Activated CD4-positive, alpha-beta T cell treated with anti-CD3 and anti-CD28 coated beads, Interleukin-2, amount 50 U/mL, for 1 hour (primary cell): ENCODE data around the gene ATP5F1A.
"Not testable (repeated sequence)": the region's sequence is repeated elsewhere in the genome, so short reads cannot be mapped to it uniquely, and the experiment has no call there.

Source experiments
- DNase-seq: peaks from one replicate; pipeline ENCODE4 v3.0.0-alpha.2; 2020

ATP5F1A gene

GRCh38 chr18:46072959-46073358, 25.1 kb downstream of the ATP5F1A start:
- no peak for DNase-seq

GRCh38 chr18:46072376-46072867, 25.7 kb downstream of the ATP5F1A start:
- DNase-seq: no peak

- peak; percentile 70 for DNase-seq
Measured at GRCh38 chr18:46071653-46072375, 26.3 kb downstream of the ATP5F1A start, which contains the start of gene PSTPIP2. TSS of gene PSTPIP2 (minus strand) at chr18:46072260. CDS start at chr18:46072188, 72 bp downstream.

GRCh38 chr18:46070815-46071652, 27.1 kb downstream of the ATP5F1A start:
- no peak for DNase-seq

- DNase-seq: no peak
Measured at GRCh38 chr18:46070232-46070631, 27.9 kb downstream of the ATP5F1A start.

- DNase-seq: no peak
Measured at GRCh38 chr18:46069524-46069923, 28.6 kb downstream of the ATP5F1A start.

- DNase-seq: no peak
Measured at GRCh38 chr18:46068763-46069162, 29.3 kb downstream of the ATP5F1A start.

GRCh38 chr18:46067438-46068007, 30.6 kb downstream of the ATP5F1A start:
- DNase-seq: no peak

- no peak for DNase-seq
Measured at GRCh38 chr18:46062781-46063180, 35.3 kb downstream of the ATP5F1A start.

GRCh38 chr18:46061796-46062195, 36.3 kb downstream of the ATP5F1A start:
- no peak for DNase-seq

GRCh38 chr18:46061387-46061786, 36.7 kb downstream of the ATP5F1A start:
- DNase-seq: no peak

- no peak for DNase-seq
Measured at GRCh38 chr18:46060359-46060841, 37.7 kb downstream of the ATP5F1A start.

GRCh38 chr18:46055838-46056230, 42.3 kb downstream of the ATP5F1A start:
- DNase-seq: no peak

- no peak for DNase-seq
Measured at GRCh38 chr18:46054956-46055837, 42.9 kb downstream of the ATP5F1A start.

- no peak for DNase-seq
Measured at GRCh38 chr18:46053368-46054095, 44.6 kb downstream of the ATP5F1A start.

- no peak for DNase-seq
Measured at GRCh38 chr18:46051731-46052461, 46.2 kb downstream of the ATP5F1A start.

GRCh38 chr18:46050268-46050667, 47.8 kb downstream of the ATP5F1A start:
- no peak for DNase-seq

- DNase-seq: no peak
Measured at GRCh38 chr18:46048641-46049040, 49.5 kb downstream of the ATP5F1A start.

GRCh38 chr18:46047369-46047768, 50.7 kb downstream of the ATP5F1A start:
- not testable (repeated sequence) for DNase-seq

GRCh38 chr18:46046688-46047087, 51.4 kb downstream of the ATP5F1A start:
- no peak for DNase-seq

- no peak for DNase-seq
Measured at GRCh38 chr18:46046126-46046525, 52.0 kb downstream of the ATP5F1A start.
